ENCODE measurements around the gene P2RY12. TPM values are rescaled to one million over a fixed set of nuclear protein-coding genes. Genes with fewer than 3 reads are reported as not detected.

The P2RY12 gene
- total and polyA plus RNA-seq, 2 donors (not counting 1 experiment from before 2014, with no cell fraction given) = 0.42 to 0.79 TPM

DNA sequence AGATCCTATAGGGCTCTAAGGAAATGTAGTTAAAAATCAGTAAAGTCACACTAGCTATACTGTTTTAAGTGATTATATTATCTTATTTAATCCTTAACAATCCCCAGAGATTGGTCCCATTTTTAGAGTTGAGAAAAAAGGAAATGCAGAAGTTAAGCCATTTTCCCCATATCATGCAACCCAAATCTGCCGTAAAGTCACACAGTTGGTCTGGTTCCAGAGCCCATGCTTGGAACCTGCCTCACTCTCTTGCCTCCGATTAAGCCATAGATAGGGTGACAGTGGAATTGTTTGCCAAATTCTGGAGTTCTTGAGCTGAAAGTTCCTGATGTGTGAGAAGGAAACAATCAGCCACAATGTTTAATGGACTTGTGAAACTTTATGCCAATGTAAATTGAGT is 52.9 kb downstream of the P2RY12 start:
- Histone ChIP-seq H3K9ac (ENCODE audit: low read length) (no peak overlapping the region), H3K4me3 (ENCODE audit: control extremely low read depth in 1 of 5, extremely low read depth in 1 of 5, insufficient read depth in 1 of 5, low read depth in 2 of 5, low read length in 4 of 5) (no peak overlapping the region), H2AFZ (ENCODE audit: insufficient read depth, low read depth, low read length, poor library complexity, severe bottlenecking) (no peak overlapping the region), H3K27ac (ENCODE audit: low read length in 2 of 2) (no peak overlapping the region), H3K27me3 (replicated peaks in 1 of 4; ENCODE audit: control extremely low read depth in 1 of 4, control insufficient read depth in 3 of 4, insufficient read depth in 4 of 4, low read length in 3 of 4) (no peaks in the 10 kb centered on the region), H4K20me1 (ENCODE audit: control insufficient read depth, insufficient read depth, low read length, poor library complexity, severe bottlenecking) (no peaks in the 10 kb centered on the region), H3K4me2 (replicated peaks; ENCODE audit: low read depth, low read length, poor library complexity, severe bottlenecking) (no peak overlapping the region), H3K79me2 (ENCODE audit: control insufficient read depth, insufficient read depth, low read length) (no peaks in the 10 kb centered on the region), H3K9me3 (ENCODE audit: control extremely low read depth in 1 of 3, control insufficient read depth in 2 of 3, insufficient read depth in 1 of 3, low read length in 2 of 3) (no peaks in the 10 kb centered on the region), H3K36me3 (replicated peaks in 1 of 2; ENCODE audit: control extremely low read depth in 1 of 2, control insufficient read depth in 1 of 2, extremely low read depth in 1 of 2, insufficient read depth in 2 of 2, low read length in 1 of 2) (no peaks in the 10 kb centered on the region), H3K4me1 (ENCODE audit: control insufficient read depth in 2 of 2, insufficient read depth in 2 of 2, low read length in 2 of 2) (peaks cover 7 to 8% of the 10 kb centered on the region in 2 donors)
- H3K9me3 Mint-ChIP-seq (ENCODE audit: insufficient read depth) = no peaks in the 10 kb centered on the region
- intact Hi-C loops (cut with micrococcal nuclease) = no loop called here
- no peaks in the 10 kb centered on the region for H3K27me3 Mint-ChIP-seq
- H3K27ac Mint-ChIP-seq = no peak overlapping the region
- H3K4me3 Mint-ChIP-seq = no peak overlapping the region
- CTCF ChIA-PET = no interaction called here
- H3K4me1 Mint-ChIP-seq = peaks cover 23% of the 10 kb centered on the region
- POLR2A ChIA-PET = no interaction called here
- ATAC-seq (ENCODE audit: low read depth) (no peak), DNase-seq (no peak)
- TF ChIP-seq EZH2 (IDR thresholded peaks at IDR 0.05; ENCODE audit: borderline replicate concordance, insufficient read depth, low read depth, low read length, poor library complexity, severe bottlenecking) (no peak), CTCF (IDR thresholded peaks at IDR 0.05) (no peak)
- 100% methylated on average over 1 of the region's 2 CpGs for WGBS (ENCODE audit: insufficient coverage)

GRCh38 chr3:151330899-151331298 is 53.7 kb downstream of the P2RY12 start:
- Histone ChIP-seq H2AFZ (ENCODE audit: insufficient read depth, low read depth, low read length, poor library complexity, severe bottlenecking) (no peak overlapping the region), H3K27ac (ENCODE audit: low read length in 2 of 2) (no peak overlapping the region), H4K20me1 (ENCODE audit: control insufficient read depth, insufficient read depth, low read length, poor library complexity, severe bottlenecking) (no peaks in the 10 kb centered on the region), H3K4me3 (ENCODE audit: control extremely low read depth in 1 of 5, extremely low read depth in 1 of 5, insufficient read depth in 1 of 5, low read depth in 2 of 5, low read length in 4 of 5) (no peak overlapping the region), H3K9ac (ENCODE audit: low read length) (no peak overlapping the region), H3K4me2 (replicated peaks; ENCODE audit: low read depth, low read length, poor library complexity, severe bottlenecking) (no peak overlapping the region), H3K79me2 (ENCODE audit: control insufficient read depth, insufficient read depth, low read length) (no peaks in the 10 kb centered on the region), H3K36me3 (replicated peaks in 1 of 2; ENCODE audit: control extremely low read depth in 1 of 2, control insufficient read depth in 1 of 2, extremely low read depth in 1 of 2, insufficient read depth in 2 of 2, low read length in 1 of 2) (no peaks in the 10 kb centered on the region), H3K4me1 (ENCODE audit: control insufficient read depth in 2 of 2, insufficient read depth in 2 of 2, low read length in 2 of 2) (peaks cover 7 to 8% of the 10 kb centered on the region in 2 donors), H3K27me3 (replicated peaks in 1 of 4; ENCODE audit: control extremely low read depth in 1 of 4, control insufficient read depth in 3 of 4, insufficient read depth in 4 of 4, low read length in 3 of 4) (no peaks in the 10 kb centered on the region), H3K9me3 (ENCODE audit: control extremely low read depth in 1 of 3, control insufficient read depth in 2 of 3, insufficient read depth in 1 of 3, low read length in 2 of 3) (no peaks in the 10 kb centered on the region)
- H3K9me3 Mint-ChIP-seq (ENCODE audit: insufficient read depth) = no peaks in the 10 kb centered on the region
- CTCF ChIA-PET = no interaction called here
- no peak overlapping the region for H3K27ac Mint-ChIP-seq
- no peak for ATAC-seq (ENCODE audit: low read depth)
- no peak overlapping the region for H3K4me3 Mint-ChIP-seq
- DNase-seq = no peak
- no peaks in the 10 kb centered on the region for H3K27me3 Mint-ChIP-seq
- peaks cover 23% of the 10 kb centered on the region for H3K4me1 Mint-ChIP-seq
- POLR2A ChIA-PET = no interaction called here
- intact Hi-C loops (cut with micrococcal nuclease) = no loop called here
- TF ChIP-seq CTCF (IDR thresholded peaks at IDR 0.05) = no peak
- no peak for TF ChIP-seq EZH2 (IDR thresholded peaks at IDR 0.05; ENCODE audit: borderline replicate concordance, insufficient read depth, low read depth, low read length, poor library complexity, severe bottlenecking)
